Parathyroid adenoma (tissue), 2 donors: ENCODE measurements around the gene TNFRSF25.
"Not testable (repeated sequence)": the region's sequence is repeated elsewhere in the genome, so short reads cannot be mapped to it uniquely, and the experiment has no call there.

ENCODE experiments used
- H2AFZ ChIP-seq: fragments of 300-600 bp; sonication (generic); one replicate; pipeline ENCODE4 v1.7.0; 2017; ENCODE audit warnings: antibody characterized with exemption, mild to moderate bottlenecking
- H3K27ac ChIP-seq: fragments of 300-600 bp; sonication (generic); one replicate; pipeline ENCODE4 v1.7.0; 2017
- H3K27me3 ChIP-seq: fragments of 300-600 bp; sonication (generic); one replicate; pipeline ENCODE4 v1.7.0; 2017; ENCODE audit warnings: low read length; ENCODE audit not compliant: control insufficient read depth, insufficient read depth
- H3K36me3 ChIP-seq: fragments of 300-600 bp; sonication (generic); one replicate; pipeline ENCODE4 v1.7.0; 2017; ENCODE audit warnings: low read length; ENCODE audit not compliant: control insufficient read depth, insufficient read depth
- H3K4me1 ChIP-seq: fragments of 300-600 bp; sonication (generic); one replicate; pipeline ENCODE4 v1.7.0; 2017; ENCODE audit warnings: control low read depth
- H3K4me2 ChIP-seq: fragments of 300-600 bp; sonication (generic); one replicate; pipeline ENCODE4 v1.7.0; 2017; ENCODE audit warnings: low read length
- H3K4me3 ChIP-seq: fragments of 300-600 bp; sonication (generic); one replicate; pipeline ENCODE4 v1.7.0; 2017; ENCODE audit warnings: low read depth, low read length
- H3K79me2 ChIP-seq: fragments of 300-600 bp; sonication (generic); one replicate; pipeline ENCODE4 v1.7.0; 2017; ENCODE audit warnings: control low read depth
- H3K9ac ChIP-seq: fragments of 300-600 bp; sonication (generic); one replicate; pipeline ENCODE4 v1.7.0; 2017; ENCODE audit warnings: mild to moderate bottlenecking
- H3K9me3 ChIP-seq: fragments of 300-600 bp; sonication (generic); one replicate; pipeline ENCODE4 v1.7.0; 2017; ENCODE audit warnings: low read length; ENCODE audit not compliant: control insufficient read depth
- CTCF ChIP-seq: fragments of 300-600 bp; sonication (generic); IDR thresholded peaks from one replicate; pipeline ENCODE4 v1.7.0; 2017; ENCODE audit warnings: antibody characterized with exemption, mild to moderate bottlenecking
- donor health status: primary hyperparathyroidism.

The TNFRSF25 gene

DNA sequence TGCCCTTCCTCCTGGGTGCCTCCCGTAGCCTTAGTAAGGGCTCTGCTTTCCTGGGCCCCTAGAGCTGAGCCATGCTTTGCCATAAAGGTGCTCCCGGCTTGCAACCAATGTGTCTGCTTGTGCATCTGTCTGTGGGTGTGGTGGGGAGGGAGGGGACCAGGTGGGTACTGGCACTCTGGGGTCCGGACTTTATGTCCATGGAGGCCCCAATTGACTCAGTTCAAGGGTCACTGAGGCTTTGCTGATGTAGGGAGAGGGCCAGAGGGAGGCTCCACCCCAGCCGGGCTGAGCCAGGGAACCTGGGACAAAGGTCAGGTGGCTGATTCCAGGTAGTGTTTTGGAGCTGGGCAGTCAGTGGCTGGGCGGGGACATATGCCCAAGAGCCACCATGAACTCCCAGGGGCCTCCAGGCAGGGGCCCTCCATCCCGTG lies 15.0 kb downstream of the TNFRSF25 start:
- peak overlapping the region; percentile 14 for H3K4me3 ChIP-seq
- no peaks in the 10 kb centered on the region for H3K27me3 ChIP-seq
- H3K4me2 ChIP-seq = peak overlapping the region; percentile 69
- H3K9ac ChIP-seq = no peak overlapping the region
- no peaks in the 10 kb centered on the region for H3K36me3 ChIP-seq
- peak overlapping the region; percentile 95 for H3K27ac ChIP-seq
- TF ChIP-seq CTCF = no peak
- no peak overlapping the region for H2AFZ ChIP-seq
- no peaks in the 10 kb centered on the region for H3K9me3 ChIP-seq
- H3K4me1 ChIP-seq = peaks cover 8% of the 10 kb centered on the region
- no peaks in the 10 kb centered on the region for H3K79me2 ChIP-seq

DNA sequence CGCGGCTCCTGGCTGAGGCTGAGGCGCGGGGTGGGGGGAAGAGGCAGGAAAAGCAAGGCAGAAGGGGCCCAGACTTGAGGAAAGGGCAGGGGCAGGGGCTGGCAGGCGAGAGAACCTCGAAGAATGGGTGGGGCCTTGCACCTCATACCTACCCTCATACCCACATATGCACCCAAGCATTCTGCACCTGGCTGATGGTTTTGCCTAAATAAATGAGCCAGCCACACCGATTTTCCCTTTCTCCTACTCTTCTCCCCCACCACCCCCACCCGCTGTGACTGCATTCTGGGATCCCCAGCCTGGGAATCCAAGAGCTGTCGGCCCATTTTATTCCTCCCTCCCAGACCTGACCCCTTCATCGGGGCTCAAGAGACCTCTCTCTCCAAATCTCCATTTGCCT lies 15.5 kb downstream of the TNFRSF25 start:
- H3K79me2 ChIP-seq, H3K9me3 ChIP-seq, H2AFZ ChIP-seq, H3K27me3 ChIP-seq, H3K36me3 ChIP-seq, H3K4me1 ChIP-seq, H3K9ac ChIP-seq: not testable (repeated sequence)
- peak overlapping the region; percentile 63 for H3K4me3 ChIP-seq
- H3K4me2 ChIP-seq = peak overlapping the region; percentile 75
- H3K27ac ChIP-seq = peak overlapping the region; percentile 95

DNA sequence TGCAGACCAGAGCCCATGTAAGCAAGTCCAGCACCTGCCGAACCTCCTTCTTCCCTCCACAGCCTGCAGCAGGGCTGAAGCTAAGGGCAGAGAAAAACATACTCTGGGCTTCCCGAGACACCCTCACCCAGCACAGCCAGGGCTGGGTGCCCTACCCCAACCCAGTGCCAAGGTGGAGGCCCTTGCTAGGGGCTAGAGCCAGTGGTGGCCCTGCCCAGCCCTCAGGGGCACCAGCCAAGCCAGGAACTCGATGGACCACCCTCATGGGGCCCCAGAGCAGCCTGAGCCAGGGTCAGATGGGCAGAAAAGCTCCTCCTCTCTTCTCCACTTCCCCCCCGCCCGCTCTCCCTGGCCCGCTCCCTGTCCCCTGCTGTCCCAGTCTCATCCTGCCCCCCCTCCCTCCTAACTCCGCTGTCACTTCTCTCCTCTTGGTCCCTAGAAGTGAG lies 15.9 kb downstream of the TNFRSF25 start:
- Histone ChIP-seq H3K4me2 (peak overlapping the region; percentile 75), H3K27me3 (no peaks in the 10 kb centered on the region), H2AFZ (no peak overlapping the region), H3K4me3 (peak overlapping the region; percentile 63), H3K9ac (peak overlapping the region; percentile 7), H3K27ac (peak overlapping the region; percentile 95), H3K36me3 (no peaks in the 10 kb centered on the region), H3K4me1 (peaks cover 8% of the 10 kb centered on the region), H3K79me2 (no peaks in the 10 kb centered on the region), H3K9me3 (no peaks in the 10 kb centered on the region)
- TF ChIP-seq CTCF = no peak

DNA sequence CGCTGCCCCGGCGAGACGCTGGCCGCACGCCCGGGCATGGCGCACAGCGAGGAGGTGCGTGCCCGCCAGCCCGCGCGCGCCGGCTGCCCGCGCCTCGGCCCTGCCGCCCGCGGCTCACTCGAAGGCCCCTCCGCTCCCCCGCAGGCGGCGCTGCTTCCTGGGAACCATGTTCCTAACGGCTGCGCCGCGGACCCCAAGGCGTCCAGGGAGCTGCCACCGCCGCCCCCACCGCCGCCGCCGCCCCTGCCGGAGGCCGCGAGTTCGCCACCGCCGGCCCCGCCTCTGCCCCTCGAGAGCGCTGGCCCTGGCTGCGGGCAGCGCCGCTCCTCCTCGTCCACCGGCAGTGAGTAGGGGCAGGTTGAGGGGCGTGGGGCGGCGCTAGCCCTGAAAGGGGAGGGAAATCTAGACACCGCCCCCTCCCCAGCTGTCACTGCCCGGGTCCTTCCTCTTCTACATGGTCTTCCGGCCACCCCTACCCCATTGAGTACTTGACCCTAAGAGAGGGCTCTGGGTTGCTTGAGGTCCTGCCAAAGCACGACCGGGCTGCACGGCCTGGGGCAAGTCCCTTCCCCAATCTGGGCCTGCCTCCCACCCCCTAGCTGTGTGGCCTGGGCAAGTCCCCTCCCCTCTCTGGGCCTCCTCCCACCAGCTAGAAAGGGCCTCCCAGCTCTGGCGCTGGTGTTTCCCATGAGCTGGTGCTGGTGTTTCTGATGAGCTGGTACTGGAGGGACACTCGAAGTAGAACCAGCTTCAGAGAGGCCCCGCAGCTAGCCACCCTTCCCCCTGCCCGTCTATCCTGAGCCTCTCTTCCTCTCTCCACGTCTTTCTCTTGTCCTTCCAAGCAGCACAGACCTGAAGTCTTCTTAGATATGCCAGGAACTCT lies 17.0 kb downstream of the TNFRSF25 start:
- no peaks in the 10 kb centered on the region for H3K79me2 ChIP-seq
- H2AFZ ChIP-seq = no peak overlapping the region
- peaks cover 8% of the 10 kb centered on the region for H3K4me1 ChIP-seq
- H3K9me3 ChIP-seq = no peaks in the 10 kb centered on the region
- no peaks in the 10 kb centered on the region for H3K36me3 ChIP-seq
- H3K4me3 ChIP-seq = peak overlapping the region; percentile 63
- TF ChIP-seq CTCF = no peak
- H3K9ac ChIP-seq = peak overlapping the region; percentile 46
- H3K4me2 ChIP-seq = peak overlapping the region; percentile 75
- no peaks in the 10 kb centered on the region for H3K27me3 ChIP-seq
- peak overlapping the region; percentile 95 for H3K27ac ChIP-seq

GRCh38 chr1:6447818-6448748 lies 17.9 kb downstream of the TNFRSF25 start:
- Histone ChIP-seq H3K9ac (peak overlapping the region; percentile 46), H3K4me2 (peak overlapping the region; percentile 75), H3K4me1 (peaks cover 8% of the 10 kb centered on the region), H3K27ac (peak overlapping the region; percentile 92), H3K36me3 (no peaks in the 10 kb centered on the region), H3K79me2 (no peaks in the 10 kb centered on the region), H3K9me3 (no peaks in the 10 kb centered on the region), H3K27me3 (no peaks in the 10 kb centered on the region), H3K4me3 (peak overlapping the region; percentile 63), H2AFZ (peak overlapping the region; percentile 42)
- peak; percentile 33 for TF ChIP-seq CTCF
